K562 (cell line): ENCODE data around the gene ENO3. TPM values are rescaled to one million over a fixed set of nuclear protein-coding genes. Genes with fewer than 3 reads are reported as not detected.

Experiments
- AFF1 ChIP-seq, 2 experiments: fragments of 450-650 bp; IDR thresholded peaks; 2 replicates each; pipeline ENCODE4 v1.6.1; 2018; ENCODE audit warnings: mild to moderate bottlenecking in 2 of 2, low read depth in 1 of 2; ENCODE audit not compliant: partially characterized antibody in 2 of 2
- BRD9 ChIP-seq: fragments of 450-650 bp; IDR thresholded peaks from 2 replicates; pipeline ENCODE4 v1.6.1; 2018; ENCODE audit warnings: low read depth; ENCODE audit not compliant: partially characterized antibody
- CHD7 ChIP-seq: fragments of 200-600 bp; sonication (generic); IDR thresholded peaks from one replicate; pipeline ENCODE4 v1.6.1; 2012; ENCODE audit warnings: mild to moderate bottlenecking, low read depth, low read length, inconsistent platforms
- DMBX1 ChIP-seq: fragments of 250-450 bp; sonication (Bioruptor Pico); IDR thresholded peaks from 2 replicates; pipeline ENCODE4 v1.8.0; 2022; ENCODE audit warnings: inconsistent platforms, mild to moderate bottlenecking, moderate library complexity, borderline replicate concordance
- ESRRA ChIP-seq: fragments of 450-650 bp; IDR thresholded peaks from 2 replicates; pipeline ENCODE4 v1.6.1; 2014; ENCODE audit warnings: low read depth, mild to moderate bottlenecking, moderate library complexity, borderline replicate concordance
- HOMEZ ChIP-seq: fragments of 250-450 bp; sonication (Bioruptor Pico); IDR thresholded peaks from 2 replicates; pipeline ENCODE4 v1.4.0; 2020; ENCODE audit warnings: mild to moderate bottlenecking, moderate library complexity
- KLF1 ChIP-seq: fragments of 450-650 bp; IDR thresholded peaks from 2 replicates; pipeline ENCODE4 v1.6.1; 2016; ENCODE audit warnings: missing genetic modification characterization, missing compliant biosample characterization
- PHF20 ChIP-seq: fragments of 450-650 bp; IDR thresholded peaks from 2 replicates; pipeline ENCODE4 v1.6.1; 2018; ENCODE audit not compliant: partially characterized antibody
- SAFB ChIP-seq: fragments of 200-400 bp; formaldehyde crosslinking; IDR thresholded peaks from 2 replicates; pipeline ENCODE4 v1.6.1; 2017; ENCODE audit warnings: low read depth, low read length, borderline replicate concordance
- polyA plus RNA-seq, 8 experiments: library from polyadenylated mRNA; depleted of rRNA in 4 of 8; stranded (reverse) in 5 of 8; unstranded in 3 of 8; fragments of >200 nt; fragmentation: Nextera tagmentation in 2 of 8; fragmentation: Illumina TruSeq in 1 of 8; extraction: Ambion mirVana in 2 of 8; extraction: Trizol in 1 of 8; gene quantifications; 2 replicates each; pipeline versions ENCODE4 v1.2.1 to v1.2.3, GENCODE V29; 2011 to 2014; ENCODE audit warnings: inconsistent platforms in 1 of 8, missing spikeins in 1 of 8
- total RNA-seq, 7 experiments: library from RNA; depleted of rRNA in 6 of 7; stranded (reverse); fragments of >200 nt in 6 of 7; fragmentation: Illumina TruSeq in 2 of 7; extraction: Trizol in 2 of 7; gene quantifications; 2 replicates each; pipeline versions ENCODE4 v1.2.1 to v1.2.3, GENCODE V29; 2011 to 2021; ENCODE audit warnings: low replicate concordance in 1 of 7

ENO3 gene
- total and polyA plus RNA-seq, 9 of the 15 experiments (the other 6 are each of a cell fraction or from before 2014, with no cell fraction given), result 5.7 to 17.2 (median 9.9) TPM

- no peak for TF ChIP-seq CHD7
- 0 out of 2 replicates have a peak, but pooled peaks have one; percentile 14 for TF ChIP-seq ESRRA
- TF ChIP-seq BRD9, result no peak
- 0 out of 2 replicates have a peak, but pooled peaks have one; percentile 24 for TF ChIP-seq KLF1 (tag)
- TF ChIP-seq SAFB, result peak; percentile 94
- no peak for TF ChIP-seq AFF1 (IDR thresholded peaks at IDR 0.05; ENCODE audit: low read depth in 1 of 2, partially characterized antibody in 2 of 2)
- TF ChIP-seq PHF20, result no peak
- TF ChIP-seq HOMEZ (CRISPR knock-in tag), result 0 out of 2 replicates have a peak, but pooled peaks have one; percentile 25
- TF ChIP-seq DMBX1, result no peak; the same call in 1 of the 2 replicates
Observed at GRCh38 chr17:4949321-4950074, 1.4 kb upstream of the ENO3 start (continued).
